ENCODE measurements around the gene PFN3.

PFN3 gene

DNA sequence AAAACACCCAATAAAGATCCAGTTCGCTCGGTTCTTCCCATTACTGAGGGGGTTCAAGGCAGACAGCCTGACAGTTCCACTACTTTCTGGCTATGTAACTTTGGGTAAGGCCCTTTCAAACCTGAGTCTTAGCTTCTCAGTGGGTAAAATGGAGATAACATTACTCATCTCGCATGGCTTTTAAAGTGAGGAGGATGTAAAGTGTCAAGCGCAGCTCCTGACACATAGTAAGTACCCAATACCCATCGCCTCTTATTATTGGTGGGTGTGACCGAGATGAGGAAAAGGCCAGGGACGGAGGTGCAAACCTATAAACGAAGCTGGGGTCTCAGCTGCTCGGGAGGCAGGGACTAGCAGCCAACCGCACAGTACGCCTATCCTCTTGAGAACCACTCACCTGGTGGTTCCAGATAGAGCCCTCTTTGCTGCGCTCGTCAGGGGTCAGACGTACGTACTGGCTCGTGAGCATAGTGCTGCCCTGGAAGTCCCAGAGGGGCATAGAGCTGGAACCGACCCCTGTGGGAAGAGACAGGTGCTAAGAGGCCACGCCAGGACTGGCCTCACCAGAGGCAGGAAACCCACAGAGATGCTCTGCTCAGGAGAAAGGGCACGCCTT lies 49.6 kb downstream of the PFN3 start:
- TF ChIP-seq TAF1 (IDR thresholded peaks at IDR 0.05; ENCODE audit: borderline replicate concordance, insufficient read depth, low read length) (no peak), SIN3A (IDR thresholded peaks at IDR 0.05; ENCODE audit: borderline replicate concordance, insufficient read depth, low read length) (no peak), FOXP2 (optimal IDR thresholded peaks at IDR 0.05; ENCODE audit: borderline replicate concordance, extremely low read depth, extremely low read length, insufficient read depth) (no peak), POLR2AphosphoS5 (IDR thresholded peaks at IDR 0.05; ENCODE audit: low read depth, low read length) (no peak), REST (IDR thresholded peaks at IDR 0.05; ENCODE audit: insufficient read depth in 1 of 2, low read depth in 2 of 2, low read length in 2 of 2) (no peak)
